Measurements from ENCODE around the gene NCKAP5.

The NCKAP5 gene

DNA sequence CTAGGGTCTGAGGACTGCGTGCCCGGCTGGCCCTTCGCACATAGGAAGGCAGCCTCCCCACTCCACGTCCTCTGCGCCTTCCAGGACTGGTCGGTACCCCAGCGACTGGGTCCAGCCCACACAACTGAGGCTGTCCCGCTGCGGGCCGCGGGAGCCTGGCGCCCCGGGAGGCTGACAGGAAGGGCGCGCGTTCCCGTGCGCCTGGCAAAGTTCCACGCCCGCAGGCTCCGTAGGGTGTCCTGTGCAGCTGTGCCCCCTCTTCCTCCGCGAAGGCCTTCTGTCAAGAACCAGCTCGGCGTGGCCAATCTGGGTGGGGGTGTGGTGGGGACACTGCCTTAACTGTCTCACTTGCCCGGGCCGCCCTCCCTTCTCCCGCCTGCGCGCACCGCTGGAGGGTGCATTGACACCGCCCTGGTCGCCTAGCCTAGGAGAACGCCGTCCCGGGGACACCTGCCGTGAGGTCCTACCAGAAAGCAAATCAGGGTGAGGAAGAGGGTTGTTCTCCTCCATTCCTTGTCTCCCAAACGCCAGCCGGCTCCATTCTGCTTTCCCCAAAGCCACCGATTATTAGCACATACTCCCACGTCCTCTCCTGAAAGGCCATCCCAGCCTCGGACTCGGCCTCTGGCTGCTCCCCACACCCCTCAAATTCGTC, 897.6 kb downstream of the NCKAP5 start:
- ATAC-seq (ENCODE audit: low read depth): peak; percentile 47
- peak overlapping the region; percentile 16 for H3K4me3 ChIP-seq (ENCODE audit: severe bottlenecking)
- H3K36me3 ChIP-seq (ENCODE audit: low read depth): no peaks in the 10 kb centered on the region
- H3K27me3 ChIP-seq (ENCODE audit: insufficient read depth, poor library complexity, severe bottlenecking): peaks cover 52% of the 10 kb centered on the region
- H3K27ac ChIP-seq (ENCODE audit: poor library complexity, severe bottlenecking): no peak overlapping the region
- DNase-seq (ENCODE audit: low spot score): peak; percentile 65
- H3K9me3 ChIP-seq (ENCODE audit: severe bottlenecking): no peaks in the 10 kb centered on the region
- H3K4me1 ChIP-seq (ENCODE audit: insufficient read depth, poor library complexity, severe bottlenecking): peaks cover 12% of the 10 kb centered on the region
- TF ChIP-seq, protein P1, sequence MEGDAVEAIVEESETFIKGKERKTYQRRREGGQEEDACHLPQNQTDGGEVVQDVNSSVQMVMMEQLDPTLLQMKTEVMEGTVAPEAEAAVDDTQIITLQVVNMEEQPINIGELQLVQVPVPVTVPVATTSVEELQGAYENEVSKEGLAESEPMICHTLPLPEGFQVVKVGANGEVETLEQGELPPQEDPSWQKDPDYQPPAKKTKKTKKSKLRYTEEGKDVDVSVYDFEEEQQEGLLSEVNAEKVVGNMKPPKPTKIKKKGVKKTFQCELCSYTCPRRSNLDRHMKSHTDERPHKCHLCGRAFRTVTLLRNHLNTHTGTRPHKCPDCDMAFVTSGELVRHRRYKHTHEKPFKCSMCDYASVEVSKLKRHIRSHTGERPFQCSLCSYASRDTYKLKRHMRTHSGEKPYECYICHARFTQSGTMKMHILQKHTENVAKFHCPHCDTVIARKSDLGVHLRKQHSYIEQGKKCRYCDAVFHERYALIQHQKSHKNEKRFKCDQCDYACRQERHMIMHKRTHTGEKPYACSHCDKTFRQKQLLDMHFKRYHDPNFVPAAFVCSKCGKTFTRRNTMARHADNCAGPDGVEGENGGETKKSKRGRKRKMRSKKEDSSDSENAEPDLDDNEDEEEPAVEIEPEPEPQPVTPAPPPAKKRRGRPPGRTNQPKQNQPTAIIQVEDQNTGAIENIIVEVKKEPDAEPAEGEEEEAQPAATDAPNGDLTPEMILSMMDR (IDR thresholded peaks at IDR 0.05; ENCODE audit: poor library complexity, severe bottlenecking): no peak

DNA sequence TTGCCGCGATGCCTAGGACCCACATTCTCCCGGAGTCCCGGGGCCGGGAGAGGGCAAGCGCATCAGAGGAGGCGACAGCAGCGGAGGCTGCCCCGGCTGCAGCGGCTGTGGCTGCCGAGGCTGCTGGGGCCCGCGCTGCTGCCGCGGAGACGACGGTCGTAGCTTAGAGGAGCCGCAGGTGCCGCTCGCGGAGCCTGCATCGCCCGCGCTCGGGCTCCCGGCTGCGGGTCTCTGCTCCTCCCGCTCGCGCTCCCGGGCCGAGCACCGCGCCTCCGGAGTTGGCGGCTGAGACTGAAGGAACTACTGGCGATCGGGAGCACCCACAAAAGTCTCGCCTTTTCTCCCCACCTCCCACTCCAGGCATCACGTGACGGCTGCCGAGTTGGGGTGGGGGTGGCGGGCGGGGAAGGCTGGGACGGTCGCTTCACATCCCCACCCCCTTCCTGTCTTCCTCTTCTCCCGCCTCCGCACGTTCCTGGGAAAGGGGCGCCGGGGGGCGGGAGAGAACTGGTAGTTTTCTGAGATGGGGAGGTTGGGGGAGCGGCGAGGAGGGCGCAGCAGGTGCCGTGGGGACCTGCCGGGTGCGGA, 898.3 kb downstream of the NCKAP5 start, which contains the start of gene LYPD1:
LYPD1 (minus strand) TSS at position 298 of the 588 bp plus-strand sequence; CDS start at position 25, 273 bp downstream.
- ATAC-seq (ENCODE audit: low read depth) (peak; percentile 48), DNase-seq (ENCODE audit: low spot score) (no peak)
- Histone ChIP-seq H3K4me1 (ENCODE audit: insufficient read depth, poor library complexity, severe bottlenecking) (peaks cover 12% of the 10 kb centered on the region), H3K9me3 (ENCODE audit: severe bottlenecking) (no peaks in the 10 kb centered on the region), H3K27ac (ENCODE audit: poor library complexity, severe bottlenecking) (no peak within 1 kb of the TSS), H3K27me3 (ENCODE audit: insufficient read depth, poor library complexity, severe bottlenecking) (peaks cover 52% of the 10 kb centered on the region), H3K36me3 (ENCODE audit: low read depth) (no peaks in the 10 kb centered on the region), H3K4me3 (ENCODE audit: severe bottlenecking) (peak within 1 kb of the TSS; percentile 16)
- TF ChIP-seq, protein P1 (IDR thresholded peaks at IDR 0.05; ENCODE audit: poor library complexity, severe bottlenecking): no peak

DNA sequence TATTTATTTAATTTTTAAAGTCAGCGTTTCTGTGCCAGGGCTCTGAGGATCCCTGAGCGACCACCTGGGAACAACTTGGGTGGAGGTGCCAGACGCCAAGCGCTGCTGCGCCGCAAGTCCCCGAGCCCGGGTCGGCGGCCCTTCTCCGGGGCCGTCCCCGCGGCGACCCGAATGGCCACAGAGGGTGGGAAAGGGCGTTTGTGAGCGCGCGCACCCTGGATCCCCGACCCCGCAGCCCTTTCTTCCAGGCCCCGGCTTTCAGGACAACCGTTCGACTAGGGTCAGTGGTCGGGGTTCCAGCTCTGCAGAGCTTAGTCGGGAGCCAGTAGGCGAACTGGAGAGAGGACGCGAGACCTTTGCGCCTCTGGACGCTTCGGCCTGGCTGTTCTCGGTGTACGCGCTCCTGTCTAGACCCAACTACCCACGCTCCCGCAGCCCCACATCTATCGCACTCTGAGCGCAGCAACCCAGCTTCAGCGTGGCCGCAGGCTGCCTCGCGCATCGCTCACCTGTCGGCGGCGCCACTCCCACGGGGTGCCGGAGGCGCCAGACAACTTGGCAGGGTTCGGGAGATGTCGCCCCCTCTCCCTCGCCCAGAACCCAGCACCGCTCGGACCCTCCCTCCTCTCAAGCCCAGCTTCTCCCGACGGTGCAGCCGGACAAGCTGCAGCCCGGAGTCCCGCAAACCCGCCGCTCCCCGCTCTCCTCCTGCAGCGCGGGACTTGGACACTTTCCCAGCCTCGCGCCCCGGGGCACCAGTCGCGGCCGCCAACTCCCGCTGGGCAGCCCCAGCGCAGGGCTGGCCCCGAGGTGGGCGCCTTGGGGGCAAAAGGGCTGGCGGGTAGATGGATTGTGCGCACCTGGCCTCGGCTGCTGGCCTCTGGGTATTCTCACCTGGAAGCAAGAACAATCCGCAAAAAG, 899.0 kb downstream of the NCKAP5 start:
- H3K9me3 ChIP-seq (ENCODE audit: severe bottlenecking): no peaks in the 10 kb centered on the region
- no peak overlapping the region for H3K27ac ChIP-seq (ENCODE audit: poor library complexity, severe bottlenecking)
- TF ChIP-seq, protein P1 (IDR thresholded peaks at IDR 0.05; ENCODE audit: poor library complexity, severe bottlenecking): no peak
- DNase-seq (ENCODE audit: low spot score) (no peak), ATAC-seq (ENCODE audit: low read depth) (peak; percentile 13; the same call in 1 of the 3 replicates)
- H3K36me3 ChIP-seq (ENCODE audit: low read depth): no peaks in the 10 kb centered on the region
- peaks cover 12% of the 10 kb centered on the region for H3K4me1 ChIP-seq (ENCODE audit: insufficient read depth, poor library complexity, severe bottlenecking)
- H3K27me3 ChIP-seq (ENCODE audit: insufficient read depth, poor library complexity, severe bottlenecking): peaks cover 52% of the 10 kb centered on the region
- peak overlapping the region; percentile 16 for H3K4me3 ChIP-seq (ENCODE audit: severe bottlenecking)

DNA sequence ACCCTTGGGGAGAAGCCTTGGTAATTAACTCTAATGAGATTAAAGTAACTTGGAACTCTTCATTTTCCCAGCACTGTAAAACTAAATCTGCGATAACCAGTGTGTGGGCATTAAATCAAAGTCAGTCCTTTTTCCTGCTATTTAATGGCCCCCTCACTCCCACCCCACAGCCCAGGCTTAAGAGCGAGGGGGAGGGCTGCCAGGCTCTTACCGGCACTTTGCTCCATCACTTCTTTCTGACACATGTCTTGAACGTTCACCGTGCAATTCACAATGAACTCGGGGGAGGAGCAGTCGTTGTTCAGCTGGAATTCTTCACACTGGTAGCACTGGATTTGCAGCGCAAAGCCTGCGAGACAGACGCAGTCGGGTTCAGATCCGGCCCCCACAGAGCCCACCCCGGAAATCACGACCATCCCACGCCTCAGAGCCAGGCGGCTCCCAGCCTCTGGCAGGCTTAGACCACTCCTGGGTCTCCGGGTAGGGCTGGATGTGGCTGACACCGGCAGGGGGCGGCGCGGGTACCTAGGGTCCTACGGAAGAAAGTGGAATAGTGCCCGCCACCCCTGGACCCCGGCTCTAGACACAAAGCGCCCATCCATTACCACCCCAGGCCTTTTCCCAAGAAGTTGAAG, 900.0 kb downstream of the NCKAP5 start:
- Histone ChIP-seq H3K27me3 (ENCODE audit: insufficient read depth, poor library complexity, severe bottlenecking) (peaks cover 52% of the 10 kb centered on the region), H3K4me3 (ENCODE audit: severe bottlenecking) (no peak overlapping the region)

More for the DNA sequence above, 900.0 kb downstream of the NCKAP5 start:
- DNase-seq (ENCODE audit: low spot score) (no peak), ATAC-seq (ENCODE audit: low read depth) (no peak)
- no peak overlapping the region for H3K27ac ChIP-seq (ENCODE audit: poor library complexity, severe bottlenecking)
- TF ChIP-seq, protein P1 (IDR thresholded peaks at IDR 0.05; ENCODE audit: poor library complexity, severe bottlenecking): no peak
- no peaks in the 10 kb centered on the region for H3K9me3 ChIP-seq (ENCODE audit: severe bottlenecking)
- no peaks in the 10 kb centered on the region for H3K36me3 ChIP-seq (ENCODE audit: low read depth)
- H3K4me1 ChIP-seq (ENCODE audit: insufficient read depth, poor library complexity, severe bottlenecking): peaks cover 12% of the 10 kb centered on the region

Data from RWPE2 (cell line).